Spinal cord (tissue), 10 donors: ENCODE measurements around the gene FITM1. TPM values are rescaled to one million over a fixed set of nuclear protein-coding genes. Genes with fewer than 3 reads are reported as not detected.
A peak's percentile ranks its signal among the peaks of the same experiment; 100 is the strongest.

Source experiments
- DNase-seq, 6 donors: peaks; one replicate each; pipeline versions ENCODE4 v3.0.0 to v3.0.0-alpha.2; 2013 to 2015; ENCODE audit warnings: low spot score in 6 of 6, low read depth in 4 of 6
- H3K27ac ChIP-seq: one replicate; pipeline ENCODE4 v1.5.1; 2013; ENCODE audit warnings: low read depth, low read length, control low read depth
- H3K27me3 ChIP-seq: one replicate; pipeline ENCODE4 v1.6.1; 2013; ENCODE audit warnings: low read length; ENCODE audit not compliant: control insufficient read depth, insufficient read depth
- H3K36me3 ChIP-seq: one replicate; pipeline ENCODE4 v1.6.1; 2013; ENCODE audit warnings: low read length; ENCODE audit not compliant: control insufficient read depth, insufficient read depth
- H3K4me1 ChIP-seq: one replicate; pipeline ENCODE4 v1.6.1; 2013; ENCODE audit warnings: low read length; ENCODE audit not compliant: control insufficient read depth, insufficient read depth
- H3K4me3 ChIP-seq: one replicate; pipeline ENCODE4 v1.5.1; 2013; ENCODE audit warnings: low read depth, low read length, control low read depth
- H3K9me3 ChIP-seq: one replicate; pipeline ENCODE4 v1.6.1; 2013; ENCODE audit warnings: low read length; ENCODE audit not compliant: control insufficient read depth, insufficient read depth
- WGBS: methylation state at CpG from one replicate; pipeline ENCODE4 v1.1.5; 2013; ENCODE audit warnings: missing lambda C conversion rate; ENCODE audit not compliant: insufficient coverage; 5-methylcytosine and 5-hydroxymethylcytosine counted together
- polyA plus RNA-seq, 2 donors: library from polyadenylated mRNA; unstranded; fragments of 120-200 nt; gene quantifications; one replicate each; pipeline ENCODE4 v1.2.1, GENCODE V29; 2013; ENCODE audit not compliant: insufficient read length in 2 of 2
- total RNA-seq, 2 donors: library from RNA; depleted of rRNA in 1 of 2; stranded (reverse); fragments of 120-200 nt in 1 of 2; fragments of >200 nt in 1 of 2; gene quantifications; one replicate each; pipeline versions ENCODE4 v1.2.3 to v1.2.4, GENCODE V29; 2013 to 2014
- donor health status: healthy.

Gene FITM1
- total and polyA plus RNA-seq, 4 donors = 0.77 to 1.2 (median 1.1) TPM; not detected in 1

- Histone ChIP-seq H3K27me3 (no peaks in the 10 kb centered on the region), H3K27ac (no peak overlapping the region), H3K4me1 (peaks cover 20% of the 10 kb centered on the region), H3K4me3 (no peak overlapping the region), H3K9me3 (no peaks in the 10 kb centered on the region), H3K36me3 (peaks cover 76% of the 10 kb centered on the region)
- 91% methylated on average over 11 of the region's 16 CpGs for WGBS
- no peak for DNase-seq
Measured at GRCh38 chr14:24151404-24152080, 21.1 kb downstream of the FITM1 start.

- H3K36me3 ChIP-seq = peaks cover 90% of the 10 kb centered on the region
- 98% methylated on average over 8 of the region's 10 CpGs for WGBS
- H3K4me1 ChIP-seq = peaks cover 5% of the 10 kb centered on the region
- H3K27ac ChIP-seq = no peak overlapping the region
- DNase-seq = no peak
- H3K9me3 ChIP-seq = no peaks in the 10 kb centered on the region
- no peaks in the 10 kb centered on the region for H3K27me3 ChIP-seq
- no peak overlapping the region for H3K4me3 ChIP-seq
Measured at GRCh38 chr14:24155100-24155499, 24.6 kb downstream of the FITM1 start.

GRCh38 chr14:24156840-24157239 lies 26.4 kb downstream of the FITM1 start:
- no peaks in the 10 kb centered on the region for H3K27me3 ChIP-seq
- no peaks in the 10 kb centered on the region for H3K9me3 ChIP-seq
- H3K4me3 ChIP-seq = no peak overlapping the region
- H3K27ac ChIP-seq = no peak overlapping the region
- 100% methylated on average over 1 of the region's 1 CpG for WGBS
- peaks cover 81% of the 10 kb centered on the region for H3K36me3 ChIP-seq
- H3K4me1 ChIP-seq = peaks cover 15% of the 10 kb centered on the region
- no peak for DNase-seq

DNA sequence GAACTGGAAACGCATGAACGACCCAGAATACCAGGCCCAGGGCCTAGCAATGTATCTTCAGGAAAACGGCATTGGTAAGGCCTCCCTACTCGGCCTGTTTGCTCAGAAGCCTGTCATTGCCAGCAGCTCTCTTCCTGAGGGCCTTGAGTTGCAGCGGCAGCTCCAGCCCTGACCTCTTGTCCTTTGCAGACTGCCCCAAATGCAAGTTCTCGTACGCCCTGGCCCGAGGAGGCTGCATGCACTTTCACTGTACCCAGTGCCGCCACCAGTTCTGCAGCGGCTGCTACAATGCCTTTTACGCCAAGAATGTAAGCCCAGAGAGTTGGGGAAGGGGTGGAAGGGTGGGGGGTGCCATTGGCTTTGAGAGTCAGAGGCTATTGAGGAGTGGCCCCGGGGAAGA lies 26.9 kb downstream of the FITM1 start:
- Histone ChIP-seq H3K27me3 (no peaks in the 10 kb centered on the region), H3K36me3 (peaks cover 82% of the 10 kb centered on the region), H3K27ac (no peak overlapping the region), H3K9me3 (no peaks in the 10 kb centered on the region), H3K4me3 (no peak overlapping the region), H3K4me1 (peaks cover 20% of the 10 kb centered on the region)
- DNase-seq = no peak
- 97% methylated on average over 12 of the region's 12 CpGs for WGBS

- Histone ChIP-seq H3K27me3 (no peaks in the 10 kb centered on the region), H3K27ac (no peak overlapping the region), H3K9me3 (no peaks in the 10 kb centered on the region), H3K36me3 (peaks cover 81% of the 10 kb centered on the region), H3K4me3 (no peak overlapping the region), H3K4me1 (peaks cover 32% of the 10 kb centered on the region)
- no peak for DNase-seq
- 93% methylated on average over 7 of the region's 11 CpGs for WGBS
Measured at GRCh38 chr14:24159777-24160498, 29.5 kb downstream of the FITM1 start.

- no peak overlapping the region for H3K4me3 ChIP-seq
Measured at GRCh38 chr14:24160499-24160849, 30.0 kb downstream of the FITM1 start.

DNA sequence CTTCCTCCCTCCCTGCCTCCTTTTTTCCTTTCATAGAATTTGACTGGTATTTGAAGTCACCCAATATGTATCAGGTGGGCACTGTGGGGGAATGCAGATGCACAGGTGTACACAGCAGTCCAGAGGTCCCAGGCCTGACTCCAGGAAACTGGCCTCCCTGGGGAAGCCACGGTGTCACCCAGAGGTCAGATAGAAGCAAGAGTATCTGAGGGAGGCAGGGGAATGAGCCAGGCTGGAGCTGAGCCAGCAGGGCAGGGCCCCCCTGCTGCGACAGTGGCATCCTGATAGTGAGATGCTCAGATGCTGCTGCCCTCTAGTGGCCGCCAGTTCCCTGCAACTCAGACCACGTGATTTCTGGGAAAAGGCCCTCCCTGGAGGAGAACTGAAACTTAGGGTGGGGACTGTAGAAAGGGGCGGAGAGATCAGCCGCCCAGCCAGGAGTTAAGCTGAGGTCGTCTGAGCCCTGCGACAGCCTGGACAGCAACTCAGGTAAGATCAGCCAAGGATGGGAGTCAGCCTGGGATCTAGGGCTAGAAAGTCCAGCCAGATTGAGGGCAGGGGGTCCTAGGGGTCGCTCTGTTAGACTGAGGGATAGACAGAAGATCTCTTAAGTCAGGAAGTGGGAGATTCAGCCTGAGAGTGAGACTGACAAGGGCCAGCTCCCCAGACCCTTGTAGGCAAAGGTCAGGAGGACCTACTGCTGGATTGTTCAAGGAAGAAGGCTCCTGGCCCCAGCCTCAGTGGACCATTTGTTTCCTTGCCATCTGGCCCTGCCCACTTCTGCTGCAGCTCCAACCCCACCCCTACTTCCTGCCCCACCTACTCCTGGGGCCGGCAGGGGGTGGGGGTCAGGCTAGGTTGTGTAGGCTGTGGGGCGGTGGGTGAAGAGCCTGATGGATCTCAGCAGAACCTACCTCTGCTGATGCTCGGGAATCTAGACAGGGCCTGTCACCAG lies 30.7 kb downstream of the FITM1 start, which contains the start of gene IRF9:
Gene IRF9 (plus strand): TSS at position 416 of the 955 bp plus-strand sequence. CDS start 880 bp downstream, outside the sequence.
- H3K9me3 ChIP-seq = no peaks in the 10 kb centered on the region
- H3K27ac ChIP-seq = peak within 1 kb of the TSS; percentile 77
- peak; percentile 80 to 97 (median 88) for DNase-seq
- no peaks in the 10 kb centered on the region for H3K27me3 ChIP-seq
- peaks cover 32% of the 10 kb centered on the region for H3K4me1 ChIP-seq
- H3K36me3 ChIP-seq = peaks cover 81% of the 10 kb centered on the region
- peak within 1 kb of the TSS; percentile 68 for H3K4me3 ChIP-seq
- 2% methylated on average over 9 of the region's 12 CpGs for whole genome bisulfite sequencing

More at GRCh38 chr14:24160499-24160849, 30.0 kb downstream of the FITM1 start:
- peak overlapping the region; percentile 63 for H3K27ac ChIP-seq
- DNase-seq = no peak
- H3K4me1 ChIP-seq = peaks cover 32% of the 10 kb centered on the region
- WGBS = 97% methylated on average over 3 of the region's 4 CpGs
- H3K36me3 ChIP-seq = peaks cover 81% of the 10 kb centered on the region
- no peaks in the 10 kb centered on the region for H3K9me3 ChIP-seq
- no peaks in the 10 kb centered on the region for H3K27me3 ChIP-seq

GRCh38 chr14:24162093-24162492 lies 31.6 kb downstream of the FITM1 start:
- H3K36me3 ChIP-seq = peaks cover 80% of the 10 kb centered on the region
- peak overlapping the region; percentile 68 for H3K4me3 ChIP-seq
- WGBS = 87% methylated on average over 7 of the region's 8 CpGs
- no peaks in the 10 kb centered on the region for H3K27me3 ChIP-seq
- H3K27ac ChIP-seq = peak overlapping the region; percentile 77
- H3K4me1 ChIP-seq = peaks cover 32% of the 10 kb centered on the region
- no peaks in the 10 kb centered on the region for H3K9me3 ChIP-seq
- DNase-seq = no peak

DNA sequence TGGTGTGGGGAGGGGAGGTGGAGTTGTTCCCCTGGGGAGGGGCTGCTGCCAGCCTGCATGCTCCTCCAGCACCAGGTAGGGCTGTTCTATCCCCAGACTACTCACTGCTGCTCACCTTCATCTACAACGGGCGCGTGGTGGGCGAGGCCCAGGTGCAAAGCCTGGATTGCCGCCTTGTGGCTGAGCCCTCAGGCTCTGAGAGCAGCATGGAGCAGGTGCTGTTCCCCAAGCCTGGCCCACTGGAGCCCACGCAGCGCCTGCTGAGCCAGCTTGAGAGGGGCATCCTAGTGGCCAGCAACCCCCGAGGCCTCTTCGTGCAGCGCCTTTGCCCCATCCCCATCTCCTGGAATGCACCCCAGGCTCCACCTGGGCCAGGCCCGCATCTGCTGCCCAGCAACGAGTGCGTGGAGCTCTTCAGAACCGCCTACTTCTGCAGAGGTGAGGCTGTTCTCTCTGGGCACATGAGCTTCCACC lies 34.1 kb downstream of the FITM1 start:
- 95% methylated on average over 14 of the region's 14 CpGs for WGBS
- H3K27me3 ChIP-seq = no peaks in the 10 kb centered on the region
- no peak overlapping the region for H3K4me3 ChIP-seq
- peaks cover 63% of the 10 kb centered on the region for H3K36me3 ChIP-seq
- no peaks in the 10 kb centered on the region for H3K9me3 ChIP-seq
- peaks cover 32% of the 10 kb centered on the region for H3K4me1 ChIP-seq
- DNase-seq = no peak
- H3K27ac ChIP-seq = no peak overlapping the region
